Islet precursor cell (in vitro differentiated cells): ENCODE data around the gene LENEP.

ENCODE experiments used
- DNase-seq: peaks from one replicate; pipeline ENCODE4 v3.0.0-alpha.2; 2018

The LENEP gene

GRCh38 chr1:155030899-155031298 lies 37.5 kb downstream of the LENEP start:
- DNase-seq: no peak

- no peak for DNase-seq
Measured at GRCh38 chr1:155032886-155033285, 39.5 kb downstream of the LENEP start.

GRCh38 chr1:155033524-155033923 lies 40.1 kb downstream of the LENEP start, which contains the start of the genes DCST1 and DCST2:
Gene DCST1, plus strand, starts transcription at chr1:155033824. Its CDS starts 213 bp downstream, at chr1:155034037.
Gene DCST2, minus strand, starts transcription at chr1:155033781. Its CDS starts 80 bp downstream, at chr1:155033701.
- DNase-seq: no peak

GRCh38 chr1:155034318-155035208 lies 41.2 kb downstream of the LENEP start:
- DNase-seq: no peak

- DNase-seq: no peak
Measured at GRCh38 chr1:155035936-155036335, 42.5 kb downstream of the LENEP start.

- no peak for DNase-seq
Measured at GRCh38 chr1:155037043-155037442, 43.7 kb downstream of the LENEP start.

GRCh38 chr1:155037851-155038441 lies 44.6 kb downstream of the LENEP start:
- DNase-seq: no peak

GRCh38 chr1:155038602-155039307 lies 45.4 kb downstream of the LENEP start:
- no peak for DNase-seq

- DNase-seq: no peak
Measured at GRCh38 chr1:155039308-155039669, 45.9 kb downstream of the LENEP start.

GRCh38 chr1:155040358-155041093 lies 47.1 kb downstream of the LENEP start:
- DNase-seq: no peak

- DNase-seq: no peak
Measured at GRCh38 chr1:155042789-155043188, 49.4 kb downstream of the LENEP start.

- no peak for DNase-seq
Measured at GRCh38 chr1:155043301-155043702, 49.9 kb downstream of the LENEP start.

- DNase-seq: no peak
Measured at GRCh38 chr1:155043793-155044192, 50.4 kb downstream of the LENEP start.
